Stimulated activated CD8-positive, alpha-beta memory T cell treated with anti-CD3 and anti-CD28 coated beads, Interleukin-7, amount 100 ng/mL, for 1 hour (primary cell): ENCODE data around the gene PRKG1.
"Not testable (repeated sequence)": the region's sequence is repeated elsewhere in the genome, so short reads cannot be mapped to it uniquely, and the experiment has no call there.

Experiments
- DNase-seq, 2 donors: peaks; one replicate each; pipeline ENCODE4 v3.0.0-alpha.2; 2020; ENCODE audit warnings: low read depth in 2 of 2

PRKG1 gene

DNA sequence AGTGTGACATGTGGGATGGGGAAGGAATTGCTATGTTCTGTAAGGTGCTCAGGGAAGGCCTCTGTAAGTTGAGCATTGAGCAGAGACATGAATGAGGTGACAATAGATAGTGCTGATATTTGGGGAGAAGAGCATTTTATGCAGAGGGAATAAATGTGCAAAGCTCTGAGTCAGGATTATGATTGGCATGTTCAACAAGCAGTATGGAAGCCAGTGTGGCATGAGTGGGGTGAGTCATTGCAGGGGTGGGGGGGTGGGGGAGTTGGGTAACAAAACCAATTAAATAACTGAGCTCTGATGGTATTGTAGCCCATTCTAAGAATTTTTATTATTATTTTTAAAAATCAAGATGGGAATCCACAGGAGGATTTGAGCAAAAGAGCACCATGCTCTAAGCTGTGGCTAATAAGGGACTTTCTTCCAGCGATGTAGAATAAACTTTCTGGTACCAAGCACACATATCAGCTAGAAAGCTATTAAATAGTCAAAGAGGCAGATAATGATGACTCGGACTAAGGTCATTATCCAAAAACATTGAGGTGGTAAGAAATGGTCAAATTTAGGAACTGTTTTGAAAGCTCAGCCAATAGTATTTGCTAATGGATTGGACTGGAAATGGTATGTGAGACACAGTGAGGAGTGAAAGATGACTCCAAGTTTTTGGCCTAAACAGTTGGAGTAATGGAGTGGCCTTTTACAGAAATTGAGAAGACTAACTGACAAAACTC lies 96.4 kb downstream of the PRKG1 start:
- DNase-seq: no peak

DNA sequence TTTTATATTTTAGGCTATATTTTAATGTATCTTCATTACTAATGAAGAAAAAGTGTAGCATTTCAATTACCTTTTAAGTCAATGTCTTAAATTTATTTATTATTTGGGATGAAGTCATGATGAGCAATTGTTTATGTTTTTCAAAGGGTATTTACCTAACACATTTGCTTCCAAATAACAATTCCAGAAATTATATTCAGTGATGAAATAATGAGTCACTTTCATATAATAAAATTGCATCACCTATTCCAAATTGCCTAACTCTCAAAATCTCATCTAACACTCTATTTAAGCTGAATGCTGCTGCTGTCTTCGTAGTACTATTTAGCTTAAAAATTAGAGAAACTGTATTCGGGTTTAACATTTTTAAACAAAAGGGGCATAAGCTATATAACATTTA lies 97.7 kb downstream of the PRKG1 start:
- no peak for DNase-seq

DNA sequence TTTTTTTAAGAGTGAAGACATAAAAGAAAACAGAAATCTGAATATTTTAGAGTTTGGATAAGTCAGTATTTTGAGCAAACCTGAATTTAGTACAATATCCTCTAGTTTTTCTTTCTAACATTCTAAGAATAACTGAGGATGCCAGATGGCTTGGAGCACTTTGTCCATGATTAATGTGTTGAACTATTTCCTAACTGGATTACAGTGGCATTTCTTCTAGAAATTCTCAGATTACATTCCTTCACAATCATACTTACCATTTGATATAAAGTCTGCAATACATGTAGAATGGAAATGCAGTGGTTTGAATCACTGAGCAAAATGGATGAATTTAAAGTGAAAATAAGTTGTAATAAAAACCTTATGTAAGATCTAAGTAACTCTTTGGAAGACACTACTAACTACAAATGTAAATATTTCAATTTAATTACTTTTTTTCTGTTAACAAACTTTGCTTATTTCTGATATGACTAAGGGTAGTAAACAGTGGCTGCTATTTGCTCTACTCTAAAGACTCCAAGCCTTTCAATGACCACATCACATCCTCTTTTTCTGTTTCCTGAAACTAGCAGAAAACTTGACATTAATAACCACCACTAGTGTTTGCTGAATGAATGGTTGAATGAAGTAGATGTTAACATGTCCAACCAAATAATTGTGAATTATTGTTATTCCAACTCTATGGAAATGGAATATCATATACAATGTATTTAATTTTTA lies 102.8 kb downstream of the PRKG1 start:
- DNase-seq: no peak

DNA sequence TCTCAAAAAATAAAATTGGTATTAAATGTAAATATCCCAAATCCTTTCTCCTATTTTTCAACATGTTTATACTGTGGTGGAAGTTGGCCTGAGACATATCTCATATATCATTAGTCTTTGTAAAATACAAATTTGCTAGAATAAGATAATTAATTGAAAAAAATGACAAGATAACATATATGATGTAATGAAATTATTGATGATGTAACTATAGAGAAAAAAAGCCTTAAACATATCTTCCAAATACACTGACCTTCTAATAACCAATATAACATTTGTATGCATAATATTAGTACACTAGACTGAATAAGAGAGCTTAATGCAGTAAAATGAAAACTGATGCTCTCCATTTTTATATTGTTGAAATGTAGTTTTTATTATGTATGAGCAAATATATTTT lies 104.3 kb downstream of the PRKG1 start:
- no peak for DNase-seq

DNA sequence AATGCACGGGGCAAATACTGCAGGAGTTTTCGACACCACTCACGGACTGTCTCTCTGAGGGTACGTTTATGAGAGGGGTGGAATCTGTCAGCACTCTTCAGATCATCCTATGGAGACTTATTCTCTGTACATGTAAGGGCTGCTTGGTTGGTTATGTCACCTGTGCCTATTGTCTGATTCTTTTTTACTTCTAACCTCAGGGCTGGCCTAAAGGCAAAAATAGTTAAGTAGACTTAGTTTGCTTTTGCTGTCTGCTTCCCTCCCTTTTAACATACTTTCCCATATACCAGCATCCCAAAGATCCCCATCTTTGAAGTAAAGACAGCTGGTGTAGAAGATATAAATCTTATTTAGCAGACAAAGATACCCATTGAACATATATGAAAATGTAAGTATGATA lies 105.9 kb downstream of the PRKG1 start:
- no peak for DNase-seq

DNA sequence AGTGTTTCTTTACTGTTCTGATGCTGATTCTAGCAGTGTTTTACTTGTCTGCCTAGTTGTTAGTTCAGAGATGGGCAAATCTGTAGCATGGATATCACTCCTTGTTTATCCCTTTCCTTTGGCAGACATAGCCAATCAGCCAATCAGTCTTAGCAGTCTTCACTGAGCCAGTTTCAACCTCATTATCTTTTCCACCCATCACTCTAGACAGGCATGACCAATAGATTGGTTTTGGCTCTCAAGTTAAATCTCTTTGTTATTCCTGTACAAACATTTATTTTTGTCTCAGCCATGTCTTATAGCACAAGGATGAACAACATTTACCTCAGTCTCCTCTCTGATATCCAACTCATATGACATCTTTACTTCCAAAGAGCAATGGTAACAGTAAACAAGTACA lies 109.5 kb downstream of the PRKG1 start:
- no peak for DNase-seq

DNA sequence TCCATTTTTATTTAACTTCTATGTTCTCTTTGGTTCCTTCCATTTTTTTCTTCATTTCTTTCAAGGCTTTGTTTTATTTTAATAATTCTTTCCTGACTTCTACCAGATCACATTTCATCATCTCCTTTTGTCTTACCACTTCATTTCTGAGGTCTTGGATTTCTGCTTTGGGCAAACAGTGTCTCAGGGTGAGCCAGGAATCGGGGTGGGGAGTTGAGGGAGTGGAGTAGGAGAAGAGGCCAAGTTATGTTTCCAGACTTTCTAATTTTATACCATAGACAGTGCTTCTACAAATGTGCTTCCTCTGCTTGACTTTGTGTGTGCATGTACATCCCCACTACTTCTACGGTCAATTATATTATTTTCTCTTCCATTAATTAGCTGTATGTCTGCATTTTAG lies 112.1 kb downstream of the PRKG1 start:
- no peak for DNase-seq

DNA sequence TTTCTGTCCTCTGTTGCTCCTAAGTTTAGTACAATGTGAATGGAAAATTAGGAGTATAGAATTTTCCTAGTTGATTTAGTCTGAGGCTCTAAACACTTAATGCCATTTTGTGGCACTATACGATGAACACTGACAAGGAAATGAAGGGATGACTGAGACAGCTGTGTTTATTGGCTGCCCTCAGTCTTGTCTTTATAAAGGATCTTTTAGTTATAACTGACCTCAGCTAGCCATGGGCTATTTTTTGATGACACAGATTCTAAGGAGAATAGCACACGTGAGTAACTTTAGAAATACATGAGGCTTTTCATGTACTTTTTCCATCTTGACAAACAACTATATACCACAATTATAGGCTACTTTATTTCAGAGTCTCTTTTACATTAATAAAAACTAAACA lies 113.7 kb downstream of the PRKG1 start:
- DNase-seq: no peak

DNA sequence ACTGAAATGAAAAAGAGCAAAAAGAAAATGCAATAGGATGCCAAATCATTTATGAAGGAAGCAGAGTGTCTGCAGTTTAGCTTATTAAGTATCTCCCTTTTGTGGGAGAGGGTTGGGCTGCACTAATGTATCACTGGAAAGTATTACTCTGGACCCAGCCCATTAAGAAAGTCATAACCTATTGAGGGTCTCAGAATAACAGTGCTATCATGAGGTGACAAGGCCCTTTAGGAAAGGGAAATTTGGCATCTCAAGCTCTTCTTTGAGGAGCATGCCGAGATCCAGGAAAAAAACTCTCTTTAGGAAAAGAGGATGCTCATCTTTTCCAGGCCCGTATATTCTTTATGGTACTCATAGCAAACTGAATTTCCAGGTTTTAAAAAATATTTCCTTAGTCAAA lies 114.6 kb downstream of the PRKG1 start:
- no peak for DNase-seq

DNA sequence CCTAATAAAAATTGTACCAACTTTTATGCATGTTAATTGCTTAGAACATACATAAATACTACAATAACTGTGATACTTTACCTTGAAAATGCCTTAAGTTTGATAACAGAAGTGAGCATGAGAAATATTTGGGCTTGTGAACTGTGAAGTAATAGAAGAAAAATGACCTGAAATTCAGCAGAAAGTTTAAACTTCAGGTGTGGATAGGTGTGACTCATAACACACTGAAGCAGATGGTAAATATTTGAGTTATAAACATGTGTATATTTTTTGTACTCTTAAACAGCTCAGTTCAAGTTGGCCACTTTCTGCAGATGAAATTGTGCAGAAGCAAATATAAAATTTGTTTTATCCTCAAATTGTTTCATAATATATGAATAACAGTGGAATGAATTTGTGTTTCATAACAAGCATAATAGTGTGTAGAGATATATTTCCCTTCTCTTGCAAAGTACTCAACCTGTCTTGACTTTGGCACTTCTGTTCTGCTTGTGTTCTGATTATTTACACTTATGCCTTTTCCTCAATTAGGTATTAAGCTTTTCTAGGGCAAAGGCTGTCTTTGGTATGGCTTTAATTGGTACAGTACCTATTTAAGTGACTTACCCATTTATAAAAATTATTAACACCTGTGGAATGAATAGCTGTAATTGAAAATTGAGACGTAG lies 122.4 kb downstream of the PRKG1 start:
- DNase-seq: no peak

DNA sequence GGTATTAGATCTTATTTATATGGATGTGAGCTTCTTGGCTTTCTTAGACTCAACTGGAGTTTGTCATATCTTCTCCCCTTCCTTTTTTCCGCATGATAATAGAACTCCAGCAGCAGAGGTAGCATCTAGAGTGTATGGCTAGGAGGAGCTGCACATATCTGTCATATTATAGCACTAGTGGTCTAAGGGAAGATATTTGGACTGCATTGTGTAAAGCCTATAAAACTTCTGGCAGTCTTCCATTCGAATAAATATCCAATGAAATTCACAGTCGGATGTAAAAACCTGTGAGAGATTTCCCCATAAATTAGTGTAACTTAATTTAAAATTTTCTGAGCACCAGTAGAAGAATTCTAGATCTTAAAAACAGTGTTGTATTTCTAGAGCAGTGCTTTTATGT lies 123.9 kb downstream of the PRKG1 start:
- DNase-seq: no peak

DNA sequence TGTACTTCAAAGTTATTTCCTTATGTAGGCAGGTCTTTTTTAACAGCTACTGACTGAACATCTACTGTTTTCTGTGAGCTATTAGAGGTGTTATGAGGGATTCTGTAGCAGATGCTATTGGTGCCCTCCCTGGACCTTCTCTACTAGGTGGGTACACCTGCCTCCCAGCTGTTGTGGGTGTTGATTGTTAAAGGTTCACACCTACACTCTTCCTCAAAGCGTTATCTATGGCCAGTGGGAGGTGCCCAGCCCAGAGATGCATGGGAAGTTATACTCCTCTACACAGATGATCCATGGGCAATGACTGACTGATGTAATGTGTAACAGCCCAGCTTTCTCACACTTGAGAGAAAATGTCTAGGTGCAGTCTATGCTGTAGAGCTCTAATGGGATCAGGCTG lies 127.7 kb downstream of the PRKG1 start:
- DNase-seq: no peak

DNA sequence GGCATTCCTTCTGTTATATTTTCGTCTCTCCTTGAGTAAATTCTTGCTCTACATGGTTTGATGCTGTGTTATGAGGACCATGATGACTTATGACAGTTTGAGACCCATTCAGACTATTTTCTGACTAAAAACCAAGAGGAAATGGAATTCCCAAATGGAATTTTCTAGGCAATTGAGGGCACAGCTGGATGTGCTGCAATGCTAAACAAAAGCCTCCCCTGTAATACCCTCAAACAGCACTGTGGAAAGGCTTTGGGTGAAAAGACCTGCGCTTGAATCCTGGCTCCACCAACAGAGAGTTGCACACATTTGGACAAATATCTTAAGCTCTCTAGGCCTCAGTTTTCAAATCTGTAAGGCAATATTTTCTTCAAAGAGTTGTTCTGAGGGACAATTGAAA lies 129.1 kb downstream of the PRKG1 start:
- DNase-seq: no peak

DNA sequence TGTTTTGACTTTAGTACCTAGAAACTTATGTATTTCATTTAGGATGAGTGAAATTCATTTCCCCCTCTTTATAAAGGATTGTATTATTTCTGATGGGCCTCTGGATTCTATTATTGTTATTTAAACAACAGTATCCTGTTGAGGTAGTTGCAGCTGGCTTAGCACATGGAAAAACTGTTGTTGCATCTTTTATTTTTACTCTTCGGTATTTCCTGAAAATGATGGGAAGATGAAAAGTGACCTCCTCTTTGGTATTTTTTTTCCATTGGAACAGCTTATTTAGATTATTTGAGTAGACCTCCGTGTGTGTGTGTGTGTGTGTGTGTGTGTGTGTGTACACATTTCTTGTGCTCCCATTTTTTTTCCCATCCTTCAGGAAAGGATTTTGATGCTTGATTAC lies 129.8 kb downstream of the PRKG1 start:
- DNase-seq: no peak

DNA sequence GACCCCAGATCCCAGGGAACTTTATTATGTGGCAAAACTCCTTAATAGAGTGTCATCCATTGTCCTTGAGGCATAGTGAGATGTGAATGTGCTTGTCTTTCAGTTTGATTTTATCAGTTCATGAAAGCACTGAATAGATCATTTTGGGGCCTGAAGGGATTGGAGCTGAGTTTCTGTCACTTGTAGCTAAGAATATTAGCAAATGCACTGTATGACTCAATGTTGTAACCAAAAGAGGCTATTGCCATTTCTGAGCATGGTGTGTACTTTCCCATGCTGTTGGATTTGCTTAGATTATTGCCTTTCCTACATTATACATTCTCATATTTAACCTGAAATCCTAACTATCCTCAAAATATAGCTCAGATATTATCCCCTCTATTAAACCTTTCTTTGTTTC lies 130.4 kb downstream of the PRKG1 start:
- no peak for DNase-seq

DNA sequence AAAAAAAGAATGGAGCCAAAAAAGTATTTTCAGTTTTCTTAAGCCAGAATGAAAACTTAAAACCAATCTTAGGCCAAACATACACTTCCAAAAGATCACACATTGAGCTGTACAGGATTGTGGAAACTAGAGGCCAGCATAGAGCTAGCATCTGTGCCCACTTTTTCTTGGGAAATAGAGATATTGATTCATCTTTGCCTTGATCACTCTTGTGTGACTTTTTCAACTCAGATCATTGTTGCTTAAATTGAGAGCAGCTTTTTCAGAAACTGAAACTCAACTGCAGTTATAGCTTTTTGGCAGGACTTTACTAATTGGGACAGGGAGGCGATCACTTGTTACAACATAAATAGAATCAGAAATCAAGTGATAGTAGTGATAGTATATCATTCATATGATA lies 132.2 kb downstream of the PRKG1 start:
- DNase-seq: no peak

DNA sequence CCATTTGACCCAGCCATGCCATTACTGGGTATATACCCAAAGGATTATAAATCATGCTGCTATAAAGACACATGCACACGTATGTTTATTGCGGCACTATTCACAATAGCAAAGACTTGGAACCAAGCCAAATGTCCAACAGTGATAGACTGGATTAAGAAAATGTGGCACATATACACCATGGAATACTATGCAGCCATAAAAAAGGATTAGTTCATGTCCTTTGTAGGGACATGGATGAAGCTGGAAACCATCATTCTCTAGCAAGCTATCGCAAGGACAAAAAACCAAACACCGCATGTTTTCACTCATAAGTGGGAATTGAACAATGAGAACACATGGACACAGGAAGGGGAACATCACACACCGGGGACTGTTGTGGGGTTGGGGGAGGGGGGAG lies 138.7 kb downstream of the PRKG1 start:
- DNase-seq: not testable (repeated sequence)

DNA sequence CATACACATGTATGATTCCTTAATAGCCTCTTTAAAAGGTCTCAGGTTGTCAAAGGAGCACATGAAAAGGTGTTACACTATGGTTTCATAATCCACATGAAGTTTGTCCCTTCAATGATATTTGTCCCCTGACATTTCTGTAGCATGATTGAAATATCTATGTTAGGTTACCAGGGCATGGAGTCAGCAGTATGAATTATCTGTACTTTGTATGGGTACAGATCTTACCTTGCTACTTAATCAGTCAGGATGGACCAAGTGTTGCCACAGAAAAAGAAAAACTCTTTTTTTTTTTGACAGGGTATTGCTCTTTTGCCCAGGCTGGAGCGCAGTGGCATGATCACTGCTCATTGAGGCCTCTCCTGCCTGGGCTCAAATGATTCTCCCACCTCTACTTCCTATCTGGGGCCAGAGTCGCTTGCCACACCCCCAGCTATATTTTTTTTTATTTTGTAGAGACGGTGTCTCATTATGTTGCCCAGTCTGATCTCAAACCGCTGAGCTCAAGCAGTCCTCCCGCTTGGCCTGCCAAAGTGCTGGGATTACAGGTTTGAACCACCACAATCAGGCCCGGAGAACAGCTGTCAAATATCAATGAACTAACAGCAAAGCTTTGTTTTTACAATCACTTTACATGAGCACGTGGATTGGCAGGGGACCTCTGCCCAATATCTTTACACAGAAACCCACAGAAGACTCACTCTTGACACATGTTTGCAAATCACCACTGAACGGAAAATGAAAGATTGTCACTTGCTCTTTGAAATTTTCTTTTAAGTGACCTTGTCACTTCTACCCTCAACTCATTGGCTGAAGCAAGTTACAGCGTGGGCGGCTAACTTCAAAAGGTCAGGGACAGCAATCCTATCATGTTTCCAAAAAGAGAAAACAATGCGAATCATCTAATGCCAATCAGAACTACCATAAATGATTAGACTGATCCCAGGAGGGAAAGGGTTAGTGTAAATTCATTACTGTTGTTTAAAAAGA lies 140.2 kb downstream of the PRKG1 start:
- no peak for DNase-seq

DNA sequence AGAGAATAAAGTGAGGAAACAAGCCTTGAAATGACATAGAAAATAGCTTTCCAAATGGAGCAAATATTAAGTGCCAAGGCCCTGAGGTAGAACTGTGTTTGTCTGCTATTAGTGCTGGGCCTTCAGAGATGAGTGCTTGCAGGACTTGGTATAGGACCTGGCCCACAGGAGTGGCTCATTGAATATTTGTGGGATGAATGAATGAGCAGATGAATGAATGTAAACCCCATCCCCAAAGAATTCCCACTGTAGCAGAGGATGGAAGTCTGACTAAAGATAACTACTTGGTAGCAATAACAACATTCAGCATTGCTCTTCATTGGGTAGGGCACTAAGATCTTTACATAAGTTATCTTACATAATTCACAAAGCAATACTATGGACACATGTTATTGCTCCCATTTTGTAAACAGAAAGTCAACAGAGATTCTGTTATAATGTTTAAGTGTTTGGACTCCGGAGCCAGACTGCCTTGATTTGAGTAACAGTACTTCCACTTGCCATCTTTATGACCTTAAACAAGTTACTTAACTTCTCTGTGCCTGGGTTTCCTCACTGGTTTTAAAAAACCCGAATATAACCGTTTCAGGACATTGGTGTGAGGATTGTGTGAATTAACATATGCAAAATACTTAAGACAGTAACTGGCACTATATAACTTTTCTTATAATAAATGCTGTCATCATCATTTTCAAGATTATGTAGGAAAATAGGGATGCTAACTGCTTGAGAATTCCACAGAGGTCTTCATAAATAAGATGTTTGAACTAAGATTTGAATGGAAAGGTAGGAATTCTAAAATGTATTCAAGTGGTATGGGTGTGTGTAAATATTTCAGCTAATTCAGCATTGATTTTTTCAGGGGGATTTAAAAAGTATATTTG lies 141.9 kb downstream of the PRKG1 start:
- DNase-seq: no peak

DNA sequence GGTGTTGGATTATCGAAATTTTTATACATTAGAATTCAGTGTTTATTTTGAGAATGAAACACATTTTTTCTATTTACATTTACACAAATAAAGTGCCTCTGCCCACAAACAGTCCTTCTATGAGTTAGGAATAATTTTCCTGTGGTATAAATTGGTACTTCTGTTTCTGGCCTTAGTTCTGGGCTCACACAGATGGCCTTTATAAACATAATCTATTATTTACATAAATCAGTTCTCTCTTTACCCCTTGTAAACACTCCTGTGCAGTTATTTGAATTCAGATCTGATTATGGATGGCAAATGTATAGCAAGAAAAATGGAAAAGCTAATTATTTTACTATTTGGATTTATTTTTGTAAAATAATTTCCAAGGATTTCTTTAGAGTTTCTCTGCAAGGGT lies 143.2 kb downstream of the PRKG1 start:
- no peak for DNase-seq

DNA sequence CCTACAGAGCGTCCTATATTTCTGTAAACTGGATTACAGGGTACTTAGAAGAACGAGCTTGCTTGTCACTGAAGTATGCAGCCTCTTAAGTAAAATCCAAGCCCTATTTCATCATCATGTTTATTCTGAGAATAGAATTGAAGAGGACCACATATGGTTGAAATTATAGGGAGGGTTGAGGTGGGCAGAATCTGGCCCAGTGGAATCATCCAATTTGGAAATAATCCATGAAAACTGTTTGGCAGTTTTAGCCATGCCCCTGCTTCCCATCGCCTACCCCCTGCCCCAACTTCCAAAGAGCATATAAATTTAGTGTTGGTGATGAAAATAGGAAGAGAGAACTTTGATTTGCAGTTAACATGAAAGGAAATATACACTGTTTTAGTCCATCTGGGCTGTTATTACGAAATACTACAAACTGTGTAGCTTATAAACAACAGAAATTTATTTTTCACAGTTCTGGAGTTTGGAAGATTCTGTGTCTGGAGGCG lies 150.4 kb downstream of the PRKG1 start:
- DNase-seq: no peak
